Astrocyte of the cerebellum (primary cell): ENCODE measurements around the gene MT1A.
A peak's percentile ranks its signal among the peaks of the same experiment; 100 is the strongest.
"Not testable (repeated sequence)": the region's sequence is repeated elsewhere in the genome, so short reads cannot be mapped to it uniquely, and the experiment has no call there.

Experiments used
- DNase-seq: peaks from one replicate; pipeline ENCODE4 v3.0.0-alpha.2; 2011; ENCODE audit warnings: low read depth
- H3K4me3 ChIP-seq: 2 replicates; pipeline ENCODE4 v1.5.1; 2011; ENCODE audit warnings: mild to moderate bottlenecking, low read depth, low read length, moderate library complexity
- CTCF ChIP-seq: IDR thresholded peaks from 2 replicates; pipeline ENCODE4 v1.5.1; 2012; ENCODE audit warnings: low read length, low read depth, moderate library complexity, mild to moderate bottlenecking; ENCODE audit errors: missing control alignments
- in situ Hi-C: cut with HindIII; loops from 2 replicates; pipeline ENCODE4 v1.10.0; 2017; ENCODE audit warnings: low sequenced_read_pairs

MT1A gene

GRCh38 chr16:56664506-56664905 is 26.0 kb downstream of the MT1A start:
- in situ Hi-C loops, result no loop called here
- no peak for TF ChIP-seq CTCF
- DNase-seq, result no peak

GRCh38 chr16:56665286-56666261 is 27.1 kb downstream of the MT1A start:
- H3K4me3 ChIP-seq, in situ Hi-C loops: not testable (repeated sequence)

More at GRCh38 chr16:56664506-56664905, 26.0 kb downstream of the MT1A start:
- H3K4me3 ChIP-seq, result no peak overlapping the region

GRCh38 chr16:56667581-56668571 is 29.4 kb downstream of the MT1A start, which contains the start of gene MT1G:
TSS of gene MT1G (minus strand) at chr16:56668065. CDS start at chr16:56667993, 72 bp downstream.
- no peak for TF ChIP-seq CTCF
- no peak for DNase-seq
- in situ Hi-C loops, result no loop called here
- H3K4me3 ChIP-seq, result peak within 1 kb of the TSS; percentile 8

More at GRCh38 chr16:56665286-56666261, 27.1 kb downstream of the MT1A start:
- not testable (repeated sequence) for DNase-seq

GRCh38 chr16:56669005-56669839 is 30.8 kb downstream of the MT1A start, which contains the start of gene MT1H:
TSS of gene MT1H (plus strand) at chr16:56669814. CDS start at chr16:56669885, 71 bp downstream.
- in situ Hi-C loops, result no loop called here
- H3K4me3 ChIP-seq, result no peak within 1 kb of the TSS
- TF ChIP-seq CTCF, result no peak
- no peak for DNase-seq

GRCh38 chr16:56669840-56670619 is 31.6 kb downstream of the MT1A start:
- TF ChIP-seq CTCF, result no peak
- in situ Hi-C loops, result no loop called here
- no peak for DNase-seq
- no peak overlapping the region for H3K4me3 ChIP-seq

GRCh38 chr16:56670620-56670934 is 32.1 kb downstream of the MT1A start:
- in situ Hi-C loops, result no loop called here
- DNase-seq, result no peak
- TF ChIP-seq CTCF, result no peak
- no peak overlapping the region for H3K4me3 ChIP-seq

- in situ Hi-C loops, H3K4me3 ChIP-seq: not testable (repeated sequence)
- peak; percentile 41 for DNase-seq
Observed at GRCh38 chr16:56671691-56672090, 33.2 kb downstream of the MT1A start.

- H3K4me3 ChIP-seq, DNase-seq, in situ Hi-C loops: not testable (repeated sequence)
Observed at GRCh38 chr16:56672171-56672570, 33.7 kb downstream of the MT1A start.
